ENCODE measurements around the gene ADCY9. TPM values are rescaled to one million over a fixed set of nuclear protein-coding genes. Genes with fewer than 3 reads are reported as not detected.

ADCY9 gene
- total RNA-seq, 1 experiment from 2014 or later: 7.1 TPM

- Mint-ChIP-seq H3K27ac (ENCODE audit: unreplicated experiment) (no peak overlapping the region), H3K4me3 (ENCODE audit: low read depth, unreplicated experiment) (no peak overlapping the region), H3K36me3 (ENCODE audit: insufficient read depth, unreplicated experiment) (no peaks in the 10 kb centered on the region), H3K9me3 (ENCODE audit: low read depth, unreplicated experiment) (no peaks in the 10 kb centered on the region), H3K4me1 (ENCODE audit: low read depth, unreplicated experiment) (no peaks in the 10 kb centered on the region), H3K27me3 (ENCODE audit: unreplicated experiment) (no peaks in the 10 kb centered on the region)
- CTCF ChIA-PET: interaction anchor here (1.6 kb wide), 1 partner anchor 19 kb away, joined by 3 read pairs; no protein-coding TSS in a partner anchor
- no peak for TF ChIP-seq CTCF (IDR thresholded peaks at IDR 0.05; ENCODE audit: unreplicated experiment)
- no peak for DNase-seq
- intact Hi-C loops (cut with micrococcal nuclease; ENCODE audit: unreplicated experiment): no loop called here
- no TSS peak for BruUV-seq (replicated peaks)
Observed at GRCh38 chr16:4034963-4035362, 81.3 kb downstream of the ADCY9 start.

GRCh38 chr16:4033951-4034350 is 82.3 kb downstream of the ADCY9 start:
- no peaks in the 10 kb centered on the region for H3K27me3 Mint-ChIP-seq (ENCODE audit: unreplicated experiment)
- DNase-seq: no peak
- H3K9me3 Mint-ChIP-seq (ENCODE audit: low read depth, unreplicated experiment): no peaks in the 10 kb centered on the region
- no TSS peak for BruUV-seq (replicated peaks)
- no peaks in the 10 kb centered on the region for H3K4me1 Mint-ChIP-seq (ENCODE audit: low read depth, unreplicated experiment)
- no peaks in the 10 kb centered on the region for H3K36me3 Mint-ChIP-seq (ENCODE audit: insufficient read depth, unreplicated experiment)
- no peak overlapping the region for H3K4me3 Mint-ChIP-seq (ENCODE audit: low read depth, unreplicated experiment)
- intact Hi-C loops (cut with micrococcal nuclease; ENCODE audit: unreplicated experiment): no loop called here
- CTCF ChIA-PET: interaction anchor here (1.6 kb wide), 1 partner anchor 20 kb away, joined by 3 read pairs; no protein-coding TSS in a partner anchor
- TF ChIP-seq CTCF (IDR thresholded peaks at IDR 0.05; ENCODE audit: unreplicated experiment): no peak
- no peak overlapping the region for H3K27ac Mint-ChIP-seq (ENCODE audit: unreplicated experiment)

- Mint-ChIP-seq H3K36me3 (ENCODE audit: insufficient read depth, unreplicated experiment) (no peaks in the 10 kb centered on the region), H3K27ac (ENCODE audit: unreplicated experiment) (no peak overlapping the region), H3K27me3 (ENCODE audit: unreplicated experiment) (no peaks in the 10 kb centered on the region), H3K4me3 (ENCODE audit: low read depth, unreplicated experiment) (no peak overlapping the region), H3K9me3 (ENCODE audit: low read depth, unreplicated experiment) (no peaks in the 10 kb centered on the region), H3K4me1 (ENCODE audit: low read depth, unreplicated experiment) (no peaks in the 10 kb centered on the region)
- intact Hi-C loops (cut with micrococcal nuclease; ENCODE audit: unreplicated experiment): no loop called here
- CTCF ChIA-PET: no interaction called here
- TF ChIP-seq CTCF (IDR thresholded peaks at IDR 0.05; ENCODE audit: unreplicated experiment): no peak
- DNase-seq: peak; percentile 51
- no TSS peak for BruUV-seq (replicated peaks)
Observed at GRCh38 chr16:4032768-4033167, 83.5 kb downstream of the ADCY9 start.

GRCh38 chr16:4028144-4028543 is 88.1 kb downstream of the ADCY9 start:
- CTCF ChIA-PET: no interaction called here
- no TSS peak for BruUV-seq (replicated peaks)
- Mint-ChIP-seq H3K9me3 (ENCODE audit: low read depth, unreplicated experiment) (no peaks in the 10 kb centered on the region), H3K36me3 (ENCODE audit: insufficient read depth, unreplicated experiment) (no peaks in the 10 kb centered on the region), H3K27ac (ENCODE audit: unreplicated experiment) (no peak overlapping the region), H3K4me3 (ENCODE audit: low read depth, unreplicated experiment) (no peak overlapping the region), H3K27me3 (ENCODE audit: unreplicated experiment) (no peaks in the 10 kb centered on the region), H3K4me1 (ENCODE audit: low read depth, unreplicated experiment) (no peaks in the 10 kb centered on the region)
- intact Hi-C loops (cut with micrococcal nuclease; ENCODE audit: unreplicated experiment): no loop called here
- TF ChIP-seq CTCF (IDR thresholded peaks at IDR 0.05; ENCODE audit: unreplicated experiment): no peak
- no peak for DNase-seq
